SJCRH30 (cell line): ENCODE data around the gene ERV3-1. TPM values are rescaled to one million over a fixed set of nuclear protein-coding genes. Genes with fewer than 3 reads are reported as not detected.
"Not testable (repeated sequence)": the region's sequence is repeated elsewhere in the genome, so short reads cannot be mapped to it uniquely, and the experiment has no call there.

ENCODE experiments used
- DNase-seq, 2 experiments: peaks; one replicate each; pipeline ENCODE4 v3.0.0-alpha.2; 2015 to 2020
- H3K27ac ChIP-seq: fragments of 250-450 bp; sonication (Bioruptor Pico); 2 replicates; pipeline ENCODE4 v1.5.1; 2020; ENCODE audit warnings: mild to moderate bottlenecking, moderate library complexity
- H3K27me3 ChIP-seq: fragments of 250-450 bp; sonication (Bioruptor Pico); 2 replicates; pipeline ENCODE4 v1.5.1; 2020; ENCODE audit warnings: mild to moderate bottlenecking, moderate library complexity
- H3K36me3 ChIP-seq: fragments of 250-450 bp; sonication (Bioruptor Pico); 2 replicates; pipeline ENCODE4 v1.5.1; 2020; ENCODE audit warnings: mild to moderate bottlenecking, moderate library complexity
- H3K4me1 ChIP-seq: fragments of 250-450 bp; sonication (Bioruptor Pico); 2 replicates; pipeline ENCODE4 v1.5.1; 2020; ENCODE audit warnings: mild to moderate bottlenecking, moderate library complexity
- H3K4me3 ChIP-seq: fragments of 250-450 bp; sonication (Bioruptor Pico); 2 replicates; pipeline ENCODE4 v1.5.1; 2020; ENCODE audit warnings: mild to moderate bottlenecking, moderate library complexity
- H3K9me3 ChIP-seq: fragments of 250-450 bp; sonication (Bioruptor Pico); replicated peaks from 2 replicates; pipeline ENCODE4 v1.5.1; 2020; ENCODE audit warnings: mild to moderate bottlenecking, moderate library complexity
- total RNA-seq: library from RNA; depleted of rRNA; stranded (reverse); fragments of >200 nt; shearing (Covaris generic); gene quantifications from 2 replicates; pipeline ENCODE4 v1.2.3, GENCODE V29; 2014; rRNA removed

Gene ERV3-1
- total RNA-seq = 6.7 and 9.3 TPM in 2 replicates

DNA sequence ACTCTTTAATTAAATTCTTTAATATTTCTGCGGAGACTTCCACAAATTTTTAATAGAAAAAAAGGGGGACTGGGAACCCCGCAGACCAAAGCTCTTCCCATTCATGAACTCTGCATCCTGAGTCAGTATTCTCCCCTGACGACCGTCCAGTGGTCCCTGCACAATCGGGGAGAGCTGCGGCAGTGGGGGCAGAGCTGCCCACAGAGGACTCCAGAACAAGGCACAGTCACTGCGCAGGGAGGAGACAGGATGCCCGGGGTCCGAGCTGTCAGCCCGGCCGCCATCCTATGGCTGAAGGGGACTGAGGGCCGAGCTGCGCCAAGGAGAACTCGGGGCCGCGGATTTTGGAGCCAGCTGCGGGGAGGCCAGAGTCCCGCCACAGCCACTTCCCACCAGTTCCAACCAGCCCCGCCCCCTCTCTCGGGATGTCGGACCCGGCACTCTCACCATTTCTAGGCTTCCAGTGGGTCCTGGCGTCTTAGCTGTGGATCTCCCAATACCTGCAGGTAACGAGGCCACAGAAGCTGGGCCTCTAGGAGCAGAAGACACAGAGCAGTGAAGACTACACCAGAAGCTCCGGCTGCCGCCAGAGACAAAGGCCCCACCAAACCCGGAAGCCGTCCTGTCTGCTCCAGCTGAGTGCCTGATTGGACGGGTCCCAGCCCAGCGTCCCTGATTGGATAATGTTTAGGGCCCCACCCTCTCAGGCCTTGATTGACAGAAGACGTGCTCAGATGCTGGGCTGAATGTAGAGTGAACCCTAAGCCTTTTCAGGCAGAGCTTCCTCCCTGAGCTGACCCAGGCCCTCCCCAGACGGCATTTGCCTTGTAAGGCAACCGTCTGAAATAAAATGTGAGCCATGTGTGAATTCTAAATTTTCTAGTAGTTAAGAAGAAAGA lies at the start of gene ERV3-1:
ERV3-1 (minus strand) TSS at position 594 of the 899 bp plus-strand sequence. CDS start 13,661 bp downstream, outside the sequence.
- Histone ChIP-seq H3K4me1 (peaks cover 4% of the 10 kb centered on the region; the same call in 1 of the 2 replicates), H3K9me3 (peaks cover 8% of the 10 kb centered on the region; the same call in 1 of the 2 replicates), H3K36me3 (peaks cover 23% of the 10 kb centered on the region), H3K4me3 (peak within 1 kb of the TSS; percentile 84), H3K27me3 (no peaks in the 10 kb centered on the region), H3K27ac (peak within 1 kb of the TSS; percentile 83)
- DNase-seq = peak; percentile 97 to 99

GRCh38 chr7:65055786-65056185 lies 49.3 kb upstream of the ERV3-1 start:
- not testable (repeated sequence) for H3K27ac ChIP-seq, H3K27me3 ChIP-seq, H3K36me3 ChIP-seq, H3K9me3 ChIP-seq, H3K4me3 ChIP-seq, H3K4me1 ChIP-seq, DNase-seq

GRCh38 chr7:65054466-65054994 lies 48.0 kb upstream of the ERV3-1 start:
- not testable (repeated sequence) for H3K27ac ChIP-seq

DNA sequence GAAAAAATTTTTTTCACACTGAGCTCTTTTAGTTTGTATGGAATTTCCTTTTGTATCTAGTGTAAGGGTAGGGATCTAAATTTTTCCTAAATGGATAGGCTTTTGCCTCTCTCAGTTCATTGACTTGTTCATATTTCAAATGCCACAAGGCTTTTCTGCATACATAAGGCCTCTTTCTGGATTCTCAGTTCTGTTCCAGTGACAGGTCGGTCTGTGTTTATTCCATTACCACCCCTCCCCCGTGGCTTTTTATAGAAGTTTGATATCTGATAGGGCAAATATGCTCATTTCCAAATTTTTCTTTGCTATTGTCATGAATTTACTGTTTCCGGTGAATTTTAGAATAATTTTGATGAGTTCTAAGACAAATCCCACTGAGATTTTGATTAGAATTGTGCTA lies 45.2 kb upstream of the ERV3-1 start:
- H3K36me3 ChIP-seq, H3K4me3 ChIP-seq, H3K4me1 ChIP-seq, DNase-seq, H3K9me3 ChIP-seq, H3K27ac ChIP-seq, H3K27me3 ChIP-seq: not testable (repeated sequence)

More at GRCh38 chr7:65054466-65054994, 48.0 kb upstream of the ERV3-1 start:
- not testable (repeated sequence) for H3K4me3 ChIP-seq, H3K36me3 ChIP-seq, H3K27me3 ChIP-seq, H3K9me3 ChIP-seq, DNase-seq, H3K4me1 ChIP-seq

DNA sequence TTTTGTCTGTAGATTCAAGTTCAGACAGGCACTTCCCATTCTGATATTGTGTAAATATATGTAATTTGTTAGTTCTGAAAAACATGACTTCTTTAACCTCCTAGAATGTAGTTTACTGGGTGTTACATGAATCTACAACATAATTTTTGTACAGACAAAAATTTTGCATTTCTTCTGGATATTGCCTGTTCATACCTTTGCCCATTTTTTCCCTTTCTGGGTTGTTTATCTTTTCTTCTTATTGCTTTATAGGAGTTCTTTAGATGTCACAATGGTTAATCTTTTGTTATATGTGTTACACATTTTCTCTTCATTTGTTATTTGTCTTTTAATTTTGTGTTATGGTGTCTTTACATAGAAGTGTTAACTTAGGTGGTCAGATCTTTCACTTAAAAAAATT lies 44.7 kb upstream of the ERV3-1 start:
- H3K27ac ChIP-seq, H3K27me3 ChIP-seq, H3K36me3 ChIP-seq, DNase-seq, H3K4me1 ChIP-seq, H3K4me3 ChIP-seq, H3K9me3 ChIP-seq: not testable (repeated sequence)

DNA sequence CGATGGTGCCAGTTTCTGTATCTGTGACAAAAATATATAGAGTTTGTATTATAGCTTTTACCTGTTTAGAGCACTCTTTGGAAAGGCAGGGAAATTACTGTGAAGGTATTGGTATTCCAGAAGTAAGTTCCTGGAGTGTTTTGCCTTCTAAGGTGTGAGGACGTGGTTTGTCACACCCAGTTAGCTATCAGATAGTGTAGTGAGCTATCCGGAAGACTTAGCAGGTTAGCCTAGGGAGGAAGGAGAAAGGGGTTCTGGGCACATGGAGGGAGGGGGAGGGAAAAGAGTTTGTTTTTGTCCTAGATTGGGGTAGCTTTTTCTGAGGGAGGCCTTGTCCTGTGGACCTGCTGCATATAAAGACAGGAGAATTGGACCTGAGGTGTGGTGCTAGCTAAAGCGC lies 39.8 kb upstream of the ERV3-1 start:
- not testable (repeated sequence) for DNase-seq, H3K36me3 ChIP-seq, H3K27me3 ChIP-seq, H3K27ac ChIP-seq, H3K4me1 ChIP-seq, H3K9me3 ChIP-seq, H3K4me3 ChIP-seq

DNA sequence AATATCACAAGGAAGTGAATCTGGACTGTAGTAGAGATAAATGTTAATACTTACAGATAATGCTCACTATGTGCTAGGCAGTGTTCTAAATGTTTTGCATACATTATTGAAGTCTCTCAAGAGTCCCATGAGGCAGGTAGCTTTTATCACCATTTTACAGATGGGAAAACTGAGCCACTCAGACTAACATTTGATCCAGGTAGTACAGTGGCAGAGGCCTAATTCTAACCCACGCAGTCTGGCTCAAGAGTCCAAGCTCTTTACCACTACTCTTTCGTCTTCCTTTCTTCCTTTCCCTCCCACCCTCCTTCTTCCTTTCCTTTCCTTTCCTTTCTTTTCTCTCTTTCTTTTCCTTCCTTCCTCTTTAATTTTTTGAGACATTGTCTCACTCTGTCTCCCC lies 39.1 kb upstream of the ERV3-1 start:
- not testable (repeated sequence) for H3K4me3 ChIP-seq, H3K36me3 ChIP-seq, DNase-seq, H3K27me3 ChIP-seq, H3K9me3 ChIP-seq, H3K27ac ChIP-seq, H3K4me1 ChIP-seq

- peak overlapping the region; percentile 85 for H3K4me3 ChIP-seq
- H3K4me1 ChIP-seq, H3K27ac ChIP-seq, H3K36me3 ChIP-seq, H3K9me3 ChIP-seq, H3K27me3 ChIP-seq: not testable (repeated sequence)
- peak; percentile 65 to 75 for DNase-seq
These were observed 32.3 kb upstream of the ERV3-1 start for GRCh38 chr7:65038767-65039166.

- no peaks in the 10 kb centered on the region for H3K9me3 ChIP-seq
- no peaks in the 10 kb centered on the region for H3K27me3 ChIP-seq
- H3K4me3 ChIP-seq = peak overlapping the region; percentile 85
- DNase-seq = peak; percentile 93 to 94
- no peak overlapping the region for H3K27ac ChIP-seq
- H3K36me3 ChIP-seq = no peaks in the 10 kb centered on the region
- H3K4me1 ChIP-seq = no peaks in the 10 kb centered on the region
These were observed 31.5 kb upstream of the ERV3-1 start for GRCh38 chr7:65037740-65038688.

DNA sequence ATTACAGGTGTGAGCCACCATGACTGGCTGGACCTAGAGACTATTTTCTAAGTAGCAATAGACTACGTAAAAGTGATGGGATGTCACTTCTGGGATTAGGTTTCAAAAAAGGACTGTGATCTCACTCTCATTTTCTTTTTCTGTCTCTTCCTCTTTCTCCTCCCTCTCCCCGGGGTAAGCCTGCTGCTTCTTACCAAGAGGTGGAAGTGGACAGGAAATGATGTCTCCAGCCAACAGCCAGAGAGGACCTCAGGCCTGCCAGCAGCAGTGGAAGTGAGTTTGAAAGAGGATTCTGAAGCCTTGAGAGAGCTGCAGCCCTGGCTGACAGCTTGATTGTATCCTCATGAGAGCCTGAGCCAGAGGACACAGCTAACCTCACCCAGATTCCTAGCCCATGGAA lies 30.0 kb upstream of the ERV3-1 start:
- not testable (repeated sequence) for H3K4me3 ChIP-seq, H3K4me1 ChIP-seq, H3K27ac ChIP-seq, H3K36me3 ChIP-seq, H3K9me3 ChIP-seq, H3K27me3 ChIP-seq, DNase-seq

GRCh38 chr7:65035469-65035868 lies 29.0 kb upstream of the ERV3-1 start:
- not testable (repeated sequence) for DNase-seq, H3K27me3 ChIP-seq, H3K4me3 ChIP-seq, H3K27ac ChIP-seq, H3K4me1 ChIP-seq, H3K9me3 ChIP-seq, H3K36me3 ChIP-seq

GRCh38 chr7:65034120-65034782 lies 27.8 kb upstream of the ERV3-1 start:
- not testable (repeated sequence) for H3K4me3 ChIP-seq, H3K9me3 ChIP-seq, DNase-seq, H3K36me3 ChIP-seq, H3K27ac ChIP-seq, H3K27me3 ChIP-seq, H3K4me1 ChIP-seq

- H3K4me3 ChIP-seq, H3K4me1 ChIP-seq, H3K36me3 ChIP-seq, H3K27me3 ChIP-seq, H3K27ac ChIP-seq, H3K9me3 ChIP-seq, DNase-seq: not testable (repeated sequence)
These were observed 26.9 kb upstream of the ERV3-1 start for GRCh38 chr7:65033391-65033790.

GRCh38 chr7:65025023-65025422 lies 18.5 kb upstream of the ERV3-1 start:
- H3K4me3 ChIP-seq, H3K27ac ChIP-seq, DNase-seq, H3K27me3 ChIP-seq, H3K4me1 ChIP-seq, H3K36me3 ChIP-seq, H3K9me3 ChIP-seq: not testable (repeated sequence)
